Colonic mucosa (tissue), 4 donors: Measurements from ENCODE around the gene TSPAN9. TPM values are rescaled to one million over a fixed set of nuclear protein-coding genes. Genes with fewer than 3 reads are reported as not detected.

Source experiments
- DNase-seq: peaks from one replicate; pipeline ENCODE4 v3.0.0-alpha.2; 2020
- H3K27ac ChIP-seq: fragments of 200-600 bp; one replicate; pipeline ENCODE4 v1.8.0; 2021
- H3K27me3 ChIP-seq: fragments of 200-600 bp; one replicate; pipeline ENCODE4 v1.8.0; 2021
- H3K36me3 ChIP-seq: fragments of 200-600 bp; one replicate; pipeline ENCODE4 v1.8.0; 2021
- H3K4me1 ChIP-seq: fragments of 200-600 bp; one replicate; pipeline ENCODE4 v1.8.0; 2021; ENCODE audit warnings: mild to moderate bottlenecking
- H3K4me3 ChIP-seq: fragments of 200-600 bp; one replicate; pipeline ENCODE4 v1.8.0; 2021
- H3K9ac ChIP-seq, 2 donors: one replicate each; pipeline ENCODE4 v1.7.0; 2013; ENCODE audit warnings: control low read depth in 2 of 2, low read depth in 2 of 2, low read length in 2 of 2
- H3K9me3 ChIP-seq: fragments of 200-600 bp; one replicate; pipeline ENCODE4 v1.8.0; 2021
- intact Hi-C: fragments of 100-400 bp; cut with DNase I; formaldehyde crosslinking; loops from one replicate; pipeline ENCODE4 v1.14.1; 2022
- total RNA-seq, 2 donors: library from RNA; stranded (reverse); fragmentation: NEBNext Ultra II Directional in 1 of 2; extraction: Animal tissue kit (Norgen Biotek cat#: 25700) in 1 of 2; gene quantifications; one replicate each; pipeline ENCODE4 v1.2.1, GENCODE V29; 2021
- TF ChIP-seq, protein P1 (sequence below): fragments of 200-600 bp; IDR thresholded peaks from one replicate; pipeline ENCODE4 v1.8.0; 2022; ENCODE audit warnings: antibody characterized with exemption, mild to moderate bottlenecking
- donor health status: healthy.
- donor health status: DM: no; HTN: no; CAD: no.
- donor health status: DM: no; HTN: no; CAD: no.

The TSPAN9 gene
- total RNA-seq, 2 donors from 2014 or later, result 4.7 to 9.9 TPM

DNA sequence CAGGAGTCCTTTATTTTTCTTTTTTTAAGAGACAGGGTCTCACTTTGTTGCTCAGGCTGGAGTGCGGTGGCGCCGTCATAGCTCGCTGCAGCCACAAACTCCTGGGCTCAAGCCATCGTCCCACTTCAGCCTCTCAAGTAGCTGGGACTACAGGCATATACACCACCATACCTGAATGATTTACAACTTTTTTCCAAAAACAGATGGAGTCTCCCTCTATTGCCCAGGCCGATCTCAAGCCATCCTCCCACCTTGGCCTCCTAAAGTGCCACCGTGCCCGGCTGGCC lies 205.1 kb downstream of the TSPAN9 start:
- Histone ChIP-seq H3K9me3 (no peaks in the 10 kb centered on the region), H3K9ac (no peak overlapping the region), H3K4me3 (no peak overlapping the region), H3K27me3 (no peaks in the 10 kb centered on the region), H3K4me1 (no peaks in the 10 kb centered on the region), H3K36me3 (no peaks in the 10 kb centered on the region), H3K27ac (no peak overlapping the region)
- TF ChIP-seq, protein P1, sequence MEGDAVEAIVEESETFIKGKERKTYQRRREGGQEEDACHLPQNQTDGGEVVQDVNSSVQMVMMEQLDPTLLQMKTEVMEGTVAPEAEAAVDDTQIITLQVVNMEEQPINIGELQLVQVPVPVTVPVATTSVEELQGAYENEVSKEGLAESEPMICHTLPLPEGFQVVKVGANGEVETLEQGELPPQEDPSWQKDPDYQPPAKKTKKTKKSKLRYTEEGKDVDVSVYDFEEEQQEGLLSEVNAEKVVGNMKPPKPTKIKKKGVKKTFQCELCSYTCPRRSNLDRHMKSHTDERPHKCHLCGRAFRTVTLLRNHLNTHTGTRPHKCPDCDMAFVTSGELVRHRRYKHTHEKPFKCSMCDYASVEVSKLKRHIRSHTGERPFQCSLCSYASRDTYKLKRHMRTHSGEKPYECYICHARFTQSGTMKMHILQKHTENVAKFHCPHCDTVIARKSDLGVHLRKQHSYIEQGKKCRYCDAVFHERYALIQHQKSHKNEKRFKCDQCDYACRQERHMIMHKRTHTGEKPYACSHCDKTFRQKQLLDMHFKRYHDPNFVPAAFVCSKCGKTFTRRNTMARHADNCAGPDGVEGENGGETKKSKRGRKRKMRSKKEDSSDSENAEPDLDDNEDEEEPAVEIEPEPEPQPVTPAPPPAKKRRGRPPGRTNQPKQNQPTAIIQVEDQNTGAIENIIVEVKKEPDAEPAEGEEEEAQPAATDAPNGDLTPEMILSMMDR, result no peak
- DNase-seq, result no peak
- intact Hi-C loops, result no loop called here

DNA sequence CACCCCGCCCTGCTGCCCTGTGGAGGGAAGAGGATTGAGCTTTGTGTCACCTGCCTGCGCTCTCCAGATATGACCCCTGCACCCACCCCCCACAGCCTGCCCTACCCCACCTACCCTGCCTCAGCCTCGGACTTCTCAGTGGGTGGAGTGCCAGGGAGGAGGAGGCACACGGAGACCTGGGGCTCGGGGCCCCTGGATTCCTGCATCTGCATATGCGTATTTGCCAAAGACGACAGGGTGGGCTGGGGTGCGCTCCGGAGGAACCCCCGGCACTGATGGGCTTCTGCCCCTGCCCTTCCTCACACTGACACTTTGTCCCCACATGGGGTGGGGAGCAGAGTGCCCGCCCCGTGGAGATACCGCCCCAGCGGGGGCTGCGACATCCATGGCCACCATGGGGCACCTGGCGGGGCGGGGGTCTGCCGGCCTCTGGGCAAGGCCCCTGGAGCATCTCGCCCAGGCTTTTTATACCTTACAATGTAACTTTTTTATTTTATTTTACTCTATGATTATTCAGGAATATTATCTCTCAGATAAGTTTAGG lies 206.0 kb downstream of the TSPAN9 start:
- H3K27ac ChIP-seq, result no peak overlapping the region
- no peak for DNase-seq
- H3K4me1 ChIP-seq, result no peaks in the 10 kb centered on the region
- H3K27me3 ChIP-seq, result no peaks in the 10 kb centered on the region
- H3K36me3 ChIP-seq, result no peaks in the 10 kb centered on the region
- TF ChIP-seq, protein P1, result no peak
- intact Hi-C loops, result no loop called here
- no peak overlapping the region for H3K4me3 ChIP-seq
- no peaks in the 10 kb centered on the region for H3K9me3 ChIP-seq
- no peak overlapping the region for H3K9ac ChIP-seq

DNA sequence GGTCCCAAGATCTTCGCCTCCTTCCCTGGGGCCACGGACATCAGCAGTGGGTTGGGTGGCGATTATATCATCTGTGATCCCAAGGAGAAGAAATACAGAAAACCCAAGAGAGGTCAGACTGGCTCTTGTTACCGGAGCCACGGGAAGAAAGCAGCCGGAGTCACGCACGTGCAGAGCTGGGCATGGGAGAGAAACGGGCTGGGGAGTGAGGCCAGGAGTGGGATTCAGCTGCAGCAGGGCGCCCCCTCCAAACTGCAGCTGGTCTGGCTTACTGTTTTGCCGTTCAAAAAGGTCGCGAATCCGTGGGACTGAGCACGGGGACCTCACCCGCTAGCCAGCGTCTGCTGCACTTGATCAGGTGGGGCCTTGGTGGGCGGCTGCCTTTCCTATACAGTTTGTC lies 207.2 kb downstream of the TSPAN9 start:
- no peak overlapping the region for H3K27ac ChIP-seq
- H3K9me3 ChIP-seq, result no peaks in the 10 kb centered on the region
- no peak overlapping the region for H3K9ac ChIP-seq
- DNase-seq, result no peak
- TF ChIP-seq, protein P1, result no peak
- H3K4me1 ChIP-seq, result no peaks in the 10 kb centered on the region
- intact Hi-C loops, result no loop called here
- no peaks in the 10 kb centered on the region for H3K36me3 ChIP-seq
- no peaks in the 10 kb centered on the region for H3K27me3 ChIP-seq
- no peak overlapping the region for H3K4me3 ChIP-seq

DNA sequence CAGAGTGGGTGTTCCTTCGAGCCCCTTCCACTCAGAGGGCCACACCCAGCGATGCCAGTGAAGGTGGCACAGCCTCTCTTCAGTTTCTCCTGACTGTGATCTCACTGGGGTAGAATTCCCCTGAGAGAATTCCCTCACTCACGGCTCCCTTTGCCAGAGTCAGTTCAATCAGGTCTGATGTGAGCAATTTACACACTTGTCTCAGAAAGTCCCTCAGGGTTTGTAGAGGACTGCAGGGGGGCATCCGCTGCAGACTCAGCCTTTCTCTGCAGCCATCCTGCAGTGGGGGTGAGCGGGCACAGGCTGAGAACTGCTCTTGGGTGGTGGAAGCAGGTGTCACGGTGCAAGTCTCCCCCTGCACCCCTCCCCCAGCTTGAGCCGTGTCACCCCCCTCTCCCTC lies 208.4 kb downstream of the TSPAN9 start:
- Histone ChIP-seq H3K27me3 (no peaks in the 10 kb centered on the region), H3K4me3 (no peak overlapping the region), H3K27ac (no peak overlapping the region), H3K36me3 (no peaks in the 10 kb centered on the region), H3K4me1 (no peaks in the 10 kb centered on the region), H3K9me3 (no peaks in the 10 kb centered on the region), H3K9ac (no peak overlapping the region)
- DNase-seq, result no peak
- TF ChIP-seq, protein P1, result no peak
- intact Hi-C loops, result no loop called here

DNA sequence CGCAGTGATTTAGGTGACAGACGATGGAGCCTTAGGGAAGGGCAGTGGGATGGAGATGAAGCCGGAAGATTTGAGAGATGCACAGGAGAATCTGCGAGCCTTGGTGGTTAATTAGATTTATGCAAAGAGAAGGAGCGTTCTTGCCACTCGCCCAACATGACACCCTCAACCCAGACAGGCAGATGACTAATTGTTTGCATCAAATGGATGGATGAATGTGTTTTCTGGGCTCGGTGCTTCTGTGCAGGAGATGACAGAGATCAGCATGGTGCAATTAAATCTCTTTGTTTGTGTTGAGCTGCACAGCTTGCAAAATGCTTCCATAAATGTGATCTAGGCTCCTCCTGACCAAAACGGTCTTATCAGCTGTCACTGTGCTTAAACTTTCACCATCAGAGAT lies 211.5 kb downstream of the TSPAN9 start:
- Histone ChIP-seq H3K27me3 (no peaks in the 10 kb centered on the region), H3K9me3 (no peaks in the 10 kb centered on the region), H3K4me3 (no peak overlapping the region), H3K9ac (no peak overlapping the region), H3K4me1 (no peaks in the 10 kb centered on the region), H3K36me3 (no peaks in the 10 kb centered on the region), H3K27ac (no peak overlapping the region)
- intact Hi-C loops, result no loop called here
- no peak for DNase-seq
- TF ChIP-seq, protein P1, result no peak

DNA sequence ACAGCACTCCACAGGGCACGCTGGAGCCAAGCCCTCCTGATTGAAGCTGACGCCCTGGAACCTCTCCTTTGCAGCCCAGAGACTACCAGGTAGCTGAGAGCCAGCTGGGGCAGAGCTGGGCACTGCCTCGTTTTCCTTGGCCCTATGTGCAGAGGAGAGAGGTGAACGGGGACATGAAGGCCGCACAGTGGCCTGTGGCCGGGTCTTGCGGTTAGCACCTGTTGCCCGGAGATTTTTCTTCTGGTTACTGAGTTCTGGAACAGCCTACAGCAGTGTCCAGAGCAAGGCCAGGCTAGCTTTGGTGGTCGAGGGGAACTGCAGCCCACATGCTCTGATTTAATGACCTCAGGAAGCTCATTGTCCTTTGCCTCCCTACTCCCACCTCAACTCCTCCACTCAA lies 212.5 kb downstream of the TSPAN9 start:
- Histone ChIP-seq H3K4me1 (no peaks in the 10 kb centered on the region), H3K36me3 (no peaks in the 10 kb centered on the region), H3K27ac (no peak overlapping the region), H3K9ac (no peak overlapping the region), H3K27me3 (no peaks in the 10 kb centered on the region), H3K4me3 (no peak overlapping the region), H3K9me3 (no peaks in the 10 kb centered on the region)
- intact Hi-C loops, result no loop called here
- DNase-seq, result no peak
- TF ChIP-seq, protein P1, result no peak
